KBM-7 (cell line): ENCODE results near the gene GSTK1.
"Not testable (repeated sequence)": the region's sequence is repeated elsewhere in the genome, so short reads cannot be mapped to it uniquely, and the experiment has no call there.

Experiments used
- DNase-seq: peaks from one replicate; pipeline ENCODE4 v3.0.0-alpha.2; 2015
- in situ Hi-C: fragments of 300-500 bp; cut with MboI; formaldehyde crosslinking; loops from 2 replicates; pipeline ENCODE4 v1.14.3; 2020; ENCODE audit warnings: low sequenced_read_pairs, low pct_unique_long_range_greater_than_20kb, mixed read lengths

The GSTK1 gene

DNA sequence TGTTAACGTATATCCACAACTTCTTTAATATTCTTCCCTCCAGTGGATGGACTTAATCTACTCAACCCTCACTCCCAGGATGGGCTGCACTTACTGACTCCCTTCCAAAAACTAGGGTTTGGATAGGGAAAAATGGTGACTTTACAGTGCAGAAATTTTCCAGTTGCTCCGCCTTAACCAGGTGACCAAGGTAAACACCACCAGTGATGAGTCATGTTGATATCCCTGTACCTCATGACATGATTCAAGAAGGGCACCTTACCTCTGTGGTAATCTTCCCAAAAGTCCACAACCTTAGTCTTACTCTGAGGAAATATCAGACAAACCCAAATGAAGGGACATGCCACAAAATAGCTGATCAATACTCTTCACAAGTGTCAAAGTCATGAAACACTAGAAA lies 3.5 kb upstream of the GSTK1 start:
- in situ Hi-C loops = no loop called here
- no peak for DNase-seq

DNA sequence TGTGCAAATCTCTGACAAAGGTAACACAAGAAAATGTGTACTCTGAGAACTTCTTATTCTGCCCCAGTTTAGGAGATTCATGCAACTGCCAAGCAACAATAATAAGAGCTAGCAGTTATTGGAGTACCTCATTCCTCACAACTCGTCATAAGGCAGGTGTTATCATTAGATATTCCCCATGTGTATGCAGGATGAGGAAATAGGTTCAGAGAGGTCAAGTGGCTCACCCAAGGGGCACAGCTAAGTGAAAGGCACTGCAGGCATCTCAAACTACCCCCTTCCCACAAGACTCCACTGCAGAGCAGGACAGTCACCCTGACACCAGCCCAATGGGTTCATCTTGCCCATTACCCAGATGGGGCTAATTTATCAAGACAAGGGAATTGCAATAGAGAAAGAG lies 1.3 kb upstream of the GSTK1 start:
- in situ Hi-C loops = no loop called here
- DNase-seq = no peak

DNA sequence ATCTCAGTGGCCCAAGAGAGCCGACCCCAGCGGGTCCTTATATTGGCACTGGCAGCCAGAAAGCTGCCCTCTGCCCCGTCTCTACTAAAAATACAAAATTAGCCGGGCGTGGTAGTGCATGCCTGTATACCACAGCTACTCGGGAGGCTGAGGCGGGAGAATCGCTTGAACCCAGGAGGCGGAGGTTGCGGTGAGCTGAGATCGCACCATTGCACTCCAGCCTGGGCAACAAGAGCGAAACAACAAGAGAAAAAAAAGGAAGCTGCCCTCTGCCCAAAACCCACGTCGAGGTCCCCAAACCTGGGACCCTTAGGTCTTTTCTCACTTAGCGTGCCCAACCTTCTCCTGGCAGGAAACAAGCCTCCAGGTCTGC lies 941 bp downstream of the GSTK1 start:
- DNase-seq, in situ Hi-C loops: not testable (repeated sequence)

DNA sequence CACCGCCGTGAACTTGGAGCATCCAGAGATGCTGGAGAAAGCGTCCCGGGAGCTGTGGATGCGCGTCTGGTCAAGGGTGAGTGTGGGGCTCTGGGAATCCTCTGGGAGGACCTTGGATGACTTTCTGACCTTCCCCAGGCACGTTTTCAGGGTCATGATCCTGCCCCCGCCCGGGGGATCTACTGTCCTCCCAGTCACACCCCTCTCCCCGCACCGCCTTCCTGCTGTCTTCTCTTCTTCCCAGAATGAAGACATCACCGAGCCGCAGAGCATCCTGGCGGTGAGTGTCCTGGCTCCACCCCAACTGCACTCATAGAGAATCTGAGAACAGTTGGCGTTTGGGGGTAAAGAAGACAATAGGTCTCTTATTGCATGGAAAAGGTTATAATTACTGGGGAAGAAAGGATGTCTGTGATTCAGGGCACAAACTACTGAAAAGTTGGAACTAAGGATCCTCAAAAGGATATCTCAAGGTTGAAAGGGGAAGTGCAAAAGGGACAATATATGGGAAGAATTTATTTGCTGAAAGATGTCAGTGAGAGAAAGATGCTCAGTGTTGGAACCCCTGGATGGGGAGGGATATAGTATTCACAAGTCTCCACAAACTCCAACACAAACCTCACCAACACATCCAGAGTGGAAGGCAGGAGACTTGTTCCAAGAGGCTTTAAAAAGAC lies 1.9 kb downstream of the GSTK1 start:
- no peak for DNase-seq
- in situ Hi-C loops = no loop called here

DNA sequence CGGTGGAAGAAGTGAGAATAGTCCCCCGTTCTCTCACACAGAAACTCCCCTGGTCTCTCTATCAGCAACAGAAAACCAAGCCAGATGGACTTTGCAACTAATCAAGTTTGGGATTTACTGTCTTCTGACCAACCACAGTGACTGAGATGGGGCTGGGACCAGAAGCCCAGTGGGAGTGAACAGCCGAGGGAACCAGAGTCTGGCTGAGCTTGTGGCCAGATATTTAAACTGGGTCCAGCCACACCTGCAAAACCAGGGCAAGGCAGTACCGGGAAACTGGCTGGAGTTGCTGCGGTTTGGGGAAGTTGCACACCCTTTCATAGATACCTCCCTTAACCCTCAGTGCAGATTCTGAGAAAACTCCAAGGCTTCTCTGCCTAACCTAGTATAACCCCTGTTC lies 6.0 kb downstream of the GSTK1 start:
- peak; percentile 40 for DNase-seq
- in situ Hi-C loops = no loop called here

DNA sequence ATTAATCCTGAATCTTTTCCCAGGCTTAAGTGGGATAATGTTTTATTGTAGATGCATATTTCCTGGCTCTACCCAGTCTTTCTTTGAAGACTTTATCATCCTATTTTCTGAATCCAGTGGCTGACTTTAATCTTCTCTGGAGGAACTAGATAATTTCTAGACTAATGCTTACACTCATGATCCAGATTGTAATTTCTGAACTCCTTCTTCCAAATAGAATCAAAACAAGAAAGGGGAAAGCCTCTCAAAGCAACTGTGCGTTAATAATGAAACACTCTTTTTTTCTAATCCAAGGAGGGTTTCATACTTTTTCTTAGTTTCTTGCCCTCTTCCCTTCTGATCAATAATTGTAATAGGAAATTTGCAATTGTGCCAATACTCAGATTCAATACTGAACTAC lies 8.0 kb downstream of the GSTK1 start:
- in situ Hi-C loops = no loop called here
- DNase-seq = no peak

DNA sequence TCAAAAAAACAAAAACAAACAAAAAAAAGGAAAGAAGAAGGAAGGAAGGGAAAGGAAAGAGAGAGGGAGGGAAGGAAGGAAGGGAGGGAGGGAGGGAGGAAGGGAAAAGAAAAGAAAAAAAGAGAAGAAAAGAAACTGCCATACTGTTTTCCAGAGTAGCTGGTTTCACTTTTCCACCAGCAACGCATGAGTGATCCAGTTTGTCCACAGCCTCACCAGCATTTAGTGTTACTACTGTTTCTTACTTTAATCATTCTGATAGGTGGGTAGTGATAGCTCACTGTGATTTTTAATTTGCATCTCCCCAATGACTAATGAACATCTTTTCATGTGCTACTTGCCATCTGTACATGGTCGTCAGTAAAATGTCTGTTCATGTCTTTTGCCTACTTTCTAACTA lies 9.6 kb downstream of the GSTK1 start:
- in situ Hi-C loops = no loop called here
- no peak for DNase-seq

DNA sequence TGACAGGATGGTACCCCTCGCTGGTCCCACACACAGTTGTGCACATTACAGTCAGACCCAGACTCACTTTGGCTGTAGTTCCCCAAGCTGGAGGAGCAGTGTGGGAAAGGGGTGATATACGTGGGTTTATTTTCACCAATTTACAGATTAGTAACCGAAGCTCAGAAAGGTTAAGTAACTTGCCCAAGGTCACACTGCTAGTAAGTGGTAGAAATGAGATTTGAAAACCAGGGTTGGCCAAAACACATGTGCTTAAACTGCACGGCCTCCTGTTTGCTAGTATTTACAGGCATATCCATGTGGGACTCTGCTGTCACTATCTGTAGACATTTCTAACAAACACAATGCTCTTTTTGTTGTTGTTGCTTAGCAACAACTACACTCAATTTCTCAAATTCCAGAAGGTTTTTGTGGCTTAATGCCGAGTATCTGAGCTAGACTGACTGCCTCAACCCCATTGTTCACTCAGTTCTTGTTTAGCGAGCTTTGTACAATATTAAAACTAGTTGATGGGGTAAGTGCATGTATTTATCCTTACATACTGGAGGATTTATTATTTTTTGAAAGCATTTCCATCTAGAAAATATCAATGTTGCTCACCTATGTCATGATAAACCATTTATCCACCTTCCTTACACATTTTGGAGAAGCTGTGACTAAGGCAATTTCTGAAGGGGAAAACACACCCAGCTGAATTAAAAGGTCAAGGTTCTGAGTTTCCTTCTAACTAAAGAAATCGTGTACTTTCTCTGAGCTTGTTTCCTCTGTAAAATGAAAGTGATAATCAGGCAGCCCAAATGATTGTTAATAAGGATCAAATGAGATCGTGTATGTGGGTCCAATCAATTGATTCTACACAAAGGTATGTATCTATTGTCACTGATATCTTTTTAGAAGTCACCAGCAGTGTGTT lies 16.2 kb downstream of the GSTK1 start:
- DNase-seq = no peak
- in situ Hi-C loops = no loop called here

DNA sequence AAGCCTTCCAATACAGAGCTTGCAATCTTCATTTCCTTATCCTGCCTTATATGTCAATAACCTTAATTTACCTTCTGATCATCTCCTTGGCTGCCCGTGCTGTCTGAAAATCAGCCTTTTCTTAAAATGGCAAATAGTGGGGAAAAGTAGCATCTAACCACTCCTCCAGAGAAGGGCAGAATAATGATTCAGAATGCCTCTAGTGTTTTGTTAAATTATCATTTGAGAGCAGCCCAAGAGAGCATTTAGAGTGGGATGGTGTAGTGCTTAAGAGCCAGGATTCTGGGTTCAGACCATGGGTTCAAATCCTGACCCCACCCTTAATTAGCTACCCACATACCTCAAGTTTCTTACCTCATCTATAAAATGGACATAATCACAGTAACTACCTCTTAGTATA lies 16.9 kb downstream of the GSTK1 start:
- in situ Hi-C loops = no loop called here

DNA sequence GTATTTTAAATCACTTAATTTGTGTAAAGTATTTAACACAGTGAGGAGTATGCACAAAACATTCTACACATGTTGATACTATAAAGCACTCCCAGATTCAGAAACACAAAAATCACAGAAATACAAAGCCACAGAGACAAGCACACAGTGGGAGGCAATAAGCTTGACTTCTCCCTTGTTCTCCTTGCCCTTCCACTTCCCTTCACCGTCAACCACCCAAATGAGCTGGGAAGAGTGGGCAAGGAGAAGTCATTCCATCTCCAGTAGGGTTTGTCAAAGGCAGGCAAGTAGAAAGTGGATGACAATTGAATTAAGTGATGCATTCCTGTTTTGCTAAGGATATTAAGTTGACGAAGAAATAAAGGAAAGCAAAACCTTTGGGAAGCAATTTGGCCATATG lies 17.3 kb downstream of the GSTK1 start:
- no peak for DNase-seq
- in situ Hi-C loops = no loop called here

More for the DNA sequence above, 16.9 kb downstream of the GSTK1 start:
- no peak for DNase-seq

DNA sequence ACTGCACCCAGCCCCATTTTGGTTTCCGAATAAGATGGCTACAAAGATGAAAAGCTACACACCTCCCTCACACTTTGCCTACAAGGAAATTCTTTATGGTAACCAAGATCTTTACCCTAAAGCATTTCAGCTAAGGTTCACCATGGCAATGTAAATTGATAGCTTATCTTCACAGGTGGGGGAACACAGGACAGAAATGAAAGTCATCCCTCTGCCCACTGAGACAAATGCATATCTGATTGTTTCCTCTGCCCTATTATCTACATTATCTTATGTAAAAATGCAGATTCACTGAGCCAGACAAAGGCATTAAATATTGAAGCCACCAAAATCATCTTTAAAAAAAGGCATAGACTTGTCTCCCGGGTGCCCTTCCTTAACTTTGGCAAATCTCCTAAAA lies 18.3 kb downstream of the GSTK1 start:
- DNase-seq = no peak
- in situ Hi-C loops = no loop called here

DNA sequence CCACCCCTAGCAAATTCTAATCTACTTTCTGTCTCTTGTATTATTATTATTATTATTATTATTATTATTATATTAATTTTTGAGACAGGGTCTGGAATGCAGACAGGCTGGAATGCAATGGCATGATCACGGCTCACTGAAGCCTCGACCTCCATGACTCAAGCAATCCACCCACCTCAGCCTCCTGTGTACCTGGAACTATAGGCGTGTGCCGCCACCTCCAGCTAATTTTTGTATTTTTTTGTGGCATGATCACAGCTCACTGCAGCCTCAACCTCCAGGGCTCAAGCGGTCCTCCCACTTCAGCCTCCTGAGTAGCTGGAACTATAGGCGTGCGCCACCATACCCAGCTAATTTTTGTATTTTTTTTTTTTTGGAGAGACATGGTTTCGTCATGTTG lies 18.9 kb downstream of the GSTK1 start:
- DNase-seq = no peak

DNA sequence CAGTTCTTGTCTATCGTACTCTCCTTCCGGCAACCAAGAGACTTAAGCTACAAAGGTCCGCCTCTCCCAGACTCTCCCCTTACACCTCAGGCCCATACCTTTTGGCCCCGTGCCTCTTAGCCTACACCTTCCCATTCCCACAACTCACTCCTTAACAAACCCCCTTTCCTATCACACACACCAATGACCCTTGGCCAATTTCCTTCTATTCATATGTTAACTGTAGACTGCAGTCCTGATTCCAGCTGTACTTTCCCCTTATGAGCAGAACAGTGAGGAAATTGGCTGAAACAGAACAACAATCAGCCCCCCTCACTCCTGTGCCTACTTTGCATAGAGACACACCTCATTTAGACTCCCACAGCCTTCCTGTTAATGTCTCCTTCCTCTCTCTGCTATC lies 20.1 kb downstream of the GSTK1 start:
- DNase-seq = no peak
- in situ Hi-C loops = no loop called here

More for the DNA sequence above, 18.9 kb downstream of the GSTK1 start:
- in situ Hi-C loops = no loop called here

DNA sequence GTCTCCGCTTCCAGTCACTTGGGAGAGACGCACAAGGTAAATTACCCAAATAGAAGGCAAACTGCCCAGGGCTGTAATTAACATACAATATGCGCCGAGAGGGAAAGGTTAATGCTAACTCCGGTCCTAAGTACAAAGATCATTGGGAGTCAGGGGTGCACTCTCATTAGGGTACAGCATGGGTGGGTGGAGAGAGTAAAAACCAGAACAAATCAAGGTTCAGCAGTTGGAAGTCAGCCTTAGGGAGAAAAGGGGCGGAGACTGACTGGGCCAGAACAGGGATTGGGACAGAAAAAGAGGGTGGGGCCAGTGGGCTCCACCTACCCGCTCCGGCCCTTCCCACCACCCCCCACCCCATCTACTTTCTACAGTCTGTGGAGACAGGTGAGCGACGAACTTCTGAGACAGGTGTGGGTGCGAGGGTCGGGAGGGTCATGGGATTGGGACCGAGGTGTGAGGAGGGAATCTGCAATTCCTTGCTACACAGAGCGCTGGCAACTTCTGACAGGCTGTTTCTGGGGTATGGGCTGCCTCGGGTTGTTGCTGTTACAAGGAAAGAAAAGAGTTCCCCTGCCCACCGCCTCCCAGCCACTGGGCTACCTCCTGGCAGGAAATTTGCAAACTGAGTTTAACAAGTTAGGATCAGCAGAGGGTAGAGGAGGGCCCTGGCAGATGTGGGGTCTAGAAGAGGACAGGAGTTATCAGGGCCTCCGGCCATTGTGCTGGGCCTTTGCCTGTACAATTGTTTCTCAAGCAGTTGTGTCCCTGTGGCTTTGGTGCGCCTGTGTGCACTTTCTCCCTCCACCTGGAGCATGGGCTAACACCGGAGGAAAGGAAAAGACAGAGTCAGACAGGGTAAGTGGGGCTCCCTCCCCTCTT lies 21.6 kb downstream of the GSTK1 start, which contains the start of gene TMEM139:
Gene TMEM139, plus strand, starts transcription at position 368 of the 879 bp plus-strand sequence. CDS start 1,000 bp downstream, outside the sequence.
- DNase-seq = no peak
- in situ Hi-C loops = no loop called here

DNA sequence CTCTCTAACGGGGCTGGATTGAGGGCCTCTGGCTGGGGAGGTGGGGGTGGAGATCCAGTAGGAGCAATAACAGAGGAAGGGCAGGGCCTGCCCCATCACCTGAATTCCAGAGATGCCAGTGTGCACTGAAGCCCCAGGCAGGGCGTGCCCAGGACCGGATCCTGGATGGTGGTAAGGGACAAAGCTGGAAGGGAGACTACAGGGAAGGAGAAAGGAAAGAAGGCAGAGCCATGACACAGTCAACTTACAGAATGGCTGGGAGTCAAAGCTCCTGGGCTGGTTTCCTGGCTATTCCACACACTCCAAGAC lies 22.2 kb downstream of the GSTK1 start:
- no peak for DNase-seq
- in situ Hi-C loops = no loop called here

DNA sequence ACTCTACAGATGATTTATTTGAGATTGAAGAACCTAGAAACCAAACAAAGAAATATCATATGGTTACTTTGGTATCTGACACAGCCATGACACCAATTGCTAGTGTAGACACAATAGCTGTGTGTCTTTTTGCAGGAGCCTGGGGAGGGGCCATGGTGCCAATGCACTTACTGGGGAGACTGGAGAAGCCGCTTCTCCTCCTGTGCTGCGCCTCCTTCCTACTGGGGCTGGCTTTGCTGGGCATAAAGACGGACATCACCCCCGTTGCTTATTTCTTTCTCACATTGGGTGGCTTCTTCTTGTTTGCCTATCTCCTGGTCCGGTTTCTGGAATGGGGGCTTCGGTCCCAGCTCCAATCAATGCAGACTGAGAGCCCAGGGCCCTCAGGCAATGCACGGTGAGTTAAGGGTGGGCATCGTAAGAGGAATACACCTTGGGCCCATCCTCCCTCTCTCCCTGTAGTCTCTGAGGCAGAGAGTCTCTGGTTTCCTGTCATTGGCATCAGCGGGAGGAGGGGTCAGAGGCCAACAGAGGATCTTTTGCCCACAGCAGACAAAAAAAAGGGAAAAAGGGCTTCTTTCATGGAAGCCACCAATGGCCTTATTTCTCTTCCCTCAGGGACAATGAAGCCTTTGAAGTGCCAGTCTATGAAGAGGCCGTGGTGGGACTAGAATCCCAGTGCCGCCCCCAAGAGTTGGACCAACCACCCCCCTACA lies 22.7 kb downstream of the GSTK1 start:
- DNase-seq = no peak
- in situ Hi-C loops = no loop called here

DNA sequence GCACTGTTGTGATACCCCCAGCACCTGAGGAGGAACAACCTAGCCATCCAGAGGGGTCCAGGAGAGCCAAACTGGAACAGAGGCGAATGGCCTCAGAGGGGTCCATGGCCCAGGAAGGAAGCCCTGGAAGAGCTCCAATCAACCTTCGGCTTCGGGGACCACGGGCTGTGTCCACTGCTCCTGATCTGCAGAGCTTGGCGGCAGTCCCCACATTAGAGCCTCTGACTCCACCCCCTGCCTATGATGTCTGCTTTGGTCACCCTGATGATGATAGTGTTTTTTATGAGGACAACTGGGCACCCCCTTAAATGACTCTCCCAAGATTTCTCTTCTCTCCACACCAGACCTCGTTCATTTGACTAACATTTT lies 23.3 kb downstream of the GSTK1 start:
- in situ Hi-C loops = no loop called here
- no peak for DNase-seq

DNA sequence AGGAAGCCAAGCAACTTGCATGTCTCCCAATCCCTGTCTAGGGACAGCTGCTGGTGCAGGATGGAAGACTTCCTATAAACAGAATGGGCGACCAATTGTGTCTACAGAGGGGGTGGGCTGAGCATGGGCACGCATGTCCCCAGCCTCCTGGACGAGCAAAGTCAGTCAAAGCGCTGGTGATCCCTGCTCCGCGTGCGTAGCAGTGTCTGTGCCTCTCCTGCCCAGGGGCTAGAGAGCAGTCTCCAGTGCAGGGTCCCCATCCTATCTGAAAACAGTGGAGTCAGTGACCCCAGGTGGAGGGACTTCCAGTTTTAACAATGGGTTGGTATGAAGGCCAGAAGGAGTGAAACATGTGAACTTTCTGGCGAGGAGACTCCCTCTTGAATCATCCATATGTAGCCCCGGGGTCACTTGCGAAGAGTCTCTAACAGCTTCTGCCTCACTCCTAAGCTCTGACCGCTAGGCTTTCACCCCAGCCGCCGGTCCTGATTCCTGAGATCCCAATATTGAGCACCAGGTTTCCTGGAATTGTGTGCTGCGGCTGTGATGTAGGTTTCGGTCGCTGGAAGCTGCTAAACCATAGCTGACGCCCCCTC lies 24.2 kb downstream of the GSTK1 start:
- DNase-seq = no peak
- in situ Hi-C loops = no loop called here
